HFFc6 (cell line): ENCODE data around the gene RFX1. TPM values are rescaled to one million over a fixed set of nuclear protein-coding genes. Genes with fewer than 3 reads are reported as not detected.
"Not testable (repeated sequence)": the region's sequence is repeated elsewhere in the genome, so short reads cannot be mapped to it uniquely, and the experiment has no call there.

Experiments used
- DNase-seq: peaks from one replicate; pipeline ENCODE4 v3.0.0-alpha.2; 2018
- H3K27ac Mint-ChIP-seq: 2 replicates; pipeline ENCODE4 v1.8.0; 2020; ENCODE audit warnings: mild to moderate bottlenecking, mixed read lengths
- H3K27me3 Mint-ChIP-seq: 2 replicates; pipeline ENCODE4 v1.8.0; 2021; ENCODE audit warnings: mild to moderate bottlenecking, moderate library complexity, mixed read lengths; ENCODE audit not compliant: insufficient read depth
- H3K36me3 Mint-ChIP-seq: 2 replicates; pipeline ENCODE4 v1.8.0; 2021; ENCODE audit warnings: low read depth, mixed read lengths
- H3K4me1 Mint-ChIP-seq: 2 replicates; pipeline ENCODE4 v1.8.0; 2020; ENCODE audit warnings: low read depth, mixed read lengths
- H3K4me3 Mint-ChIP-seq: 2 replicates; pipeline ENCODE4 v1.8.0; 2020; ENCODE audit warnings: mild to moderate bottlenecking, moderate library complexity, mixed read lengths
- H3K9me3 Mint-ChIP-seq: 2 replicates; pipeline ENCODE4 v1.8.0; 2020; ENCODE audit warnings: mild to moderate bottlenecking, mixed read lengths
- CTCF ChIP-seq: fragments of 200-600 bp; sonication (generic); IDR thresholded peaks from 2 replicates; pipeline ENCODE4 v1.5.0; 2021; ENCODE audit warnings: antibody characterized with exemption, mild to moderate bottlenecking
- total RNA-seq, 6 experiments: library from RNA; stranded (reverse); fragmentation: NEBNext Ultra II Directional; extraction: Animal tissue kit (Norgen Biotek cat#: 25700); gene quantifications; 2 replicates in 1 of 6; 3 replicates in 5 of 6; pipeline ENCODE4 v1.2.3, GENCODE V29; 2021

Gene RFX1
- total RNA-seq, 6 experiments from 2014 or later: 11.6 to 13.0 (median 12.2) TPM

GRCh38 chr19:13926010-13926409 lies 80.1 kb downstream of the RFX1 start:
- Mint-ChIP-seq H3K4me1 (no peaks in the 10 kb centered on the region), H3K27me3 (no peaks in the 10 kb centered on the region; the same call in none of the 2 replicates), H3K4me3 (no peak overlapping the region), H3K36me3 (peaks cover 46% of the 10 kb centered on the region), H3K27ac (no peak overlapping the region), H3K9me3 (peaks cover 4% of the 10 kb centered on the region; the same call in 1 of the 2 replicates)
- no peak for DNase-seq
- no peak for TF ChIP-seq CTCF

GRCh38 chr19:13923194-13923987 lies 82.7 kb downstream of the RFX1 start:
- H3K36me3 Mint-ChIP-seq: peaks cover 53% of the 10 kb centered on the region
- no peaks in the 10 kb centered on the region for H3K4me1 Mint-ChIP-seq
- no peaks in the 10 kb centered on the region; the same call in none of the 2 replicates for H3K27me3 Mint-ChIP-seq
- H3K27ac Mint-ChIP-seq: no peak overlapping the region; the same call in 1 of the 2 replicates
- DNase-seq: no peak
- no peak for TF ChIP-seq CTCF
- H3K9me3 Mint-ChIP-seq: peaks cover 5% of the 10 kb centered on the region; the same call in 1 of the 2 replicates
- no peak overlapping the region for H3K4me3 Mint-ChIP-seq

- H3K36me3 Mint-ChIP-seq: peaks cover 46% of the 10 kb centered on the region
- not testable (repeated sequence) for H3K4me1 Mint-ChIP-seq, H3K4me3 Mint-ChIP-seq, H3K9me3 Mint-ChIP-seq, DNase-seq, H3K27me3 Mint-ChIP-seq, H3K27ac Mint-ChIP-seq
These were observed 84.0 kb downstream of the RFX1 start for GRCh38 chr19:13922118-13922517.

GRCh38 chr19:13920940-13921747 lies 85.0 kb downstream of the RFX1 start:
- Mint-ChIP-seq H3K4me1 (no peaks in the 10 kb centered on the region), H3K9me3 (peaks cover 5% of the 10 kb centered on the region; the same call in 1 of the 2 replicates), H3K27ac (peak overlapping the region; percentile 66), H3K4me3 (no peak overlapping the region), H3K36me3 (peaks cover 39% of the 10 kb centered on the region), H3K27me3 (no peaks in the 10 kb centered on the region; the same call in none of the 2 replicates)
- TF ChIP-seq CTCF: no peak
- peak; percentile 28 for DNase-seq

- DNase-seq: no peak
- H3K27ac Mint-ChIP-seq: no peak overlapping the region
- peaks cover 39% of the 10 kb centered on the region for H3K36me3 Mint-ChIP-seq
- H3K27me3 Mint-ChIP-seq: no peaks in the 10 kb centered on the region; the same call in none of the 2 replicates
- TF ChIP-seq CTCF: no peak
- no peaks in the 10 kb centered on the region for H3K4me1 Mint-ChIP-seq
- peaks cover 5% of the 10 kb centered on the region; the same call in 1 of the 2 replicates for H3K9me3 Mint-ChIP-seq
- H3K4me3 Mint-ChIP-seq: no peak overlapping the region
These were observed 85.6 kb downstream of the RFX1 start for GRCh38 chr19:13920524-13920923.
